Right renal cortex interstitium (tissue), 3 donors: ENCODE data around the gene SGK1. TPM values are rescaled to one million over a fixed set of nuclear protein-coding genes. Genes with fewer than 3 reads are reported as not detected.
"Not testable (repeated sequence)": the region's sequence is repeated elsewhere in the genome, so short reads cannot be mapped to it uniquely, and the experiment has no call there.

ENCODE experiments used
- DNase-seq, 3 donors: peaks; one replicate each; pipeline ENCODE4 v3.0.0-alpha.2; 2013; ENCODE audit warnings: low read depth in 3 of 3, low spot score in 2 of 3
- polyA plus RNA-seq, 3 donors: library from polyadenylated mRNA; unstranded; fragments of 120-200 nt; gene quantifications; one replicate each; pipeline ENCODE4 v1.2.1, GENCODE V29; 2013; ENCODE audit not compliant: insufficient read length in 3 of 3

The SGK1 gene
- polyA plus RNA-seq, 3 donors: 94.1 to 112 (median 106) TPM

DNA sequence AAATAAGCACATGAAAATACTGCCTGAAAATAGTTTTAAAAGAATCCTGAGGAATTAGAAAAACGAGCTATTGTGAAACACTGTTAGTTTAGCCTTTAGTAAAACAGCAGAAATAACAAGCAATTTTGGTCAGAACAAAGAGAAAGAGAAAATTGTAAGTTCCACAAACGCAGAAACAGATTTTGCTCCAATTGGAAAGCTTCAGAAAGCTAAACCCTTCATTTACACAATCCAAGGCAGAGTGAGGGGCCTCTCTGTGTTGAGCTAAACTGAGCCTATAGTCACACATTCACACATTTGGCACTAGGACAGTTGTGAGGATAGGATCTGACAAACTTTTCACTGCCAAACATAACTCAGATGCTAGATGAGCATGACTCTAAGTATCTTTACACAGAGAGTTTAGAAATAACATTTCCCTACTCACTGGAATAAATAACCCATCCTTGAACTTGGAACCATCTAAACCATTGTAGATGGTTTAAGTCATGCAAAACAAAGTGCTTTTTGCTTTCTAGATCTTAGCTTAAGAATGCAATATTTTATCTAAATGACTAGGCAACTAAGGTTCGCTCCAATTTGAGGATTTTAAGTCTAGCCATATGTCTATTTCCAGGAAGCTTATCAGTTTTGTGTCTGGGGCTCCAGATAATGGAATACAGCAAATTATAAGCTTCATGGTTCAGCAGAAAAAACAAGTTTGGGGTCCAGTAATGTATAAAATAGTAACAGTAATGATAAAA, 122.6 kb downstream of the SGK1 start:
- DNase-seq: no peak

DNA sequence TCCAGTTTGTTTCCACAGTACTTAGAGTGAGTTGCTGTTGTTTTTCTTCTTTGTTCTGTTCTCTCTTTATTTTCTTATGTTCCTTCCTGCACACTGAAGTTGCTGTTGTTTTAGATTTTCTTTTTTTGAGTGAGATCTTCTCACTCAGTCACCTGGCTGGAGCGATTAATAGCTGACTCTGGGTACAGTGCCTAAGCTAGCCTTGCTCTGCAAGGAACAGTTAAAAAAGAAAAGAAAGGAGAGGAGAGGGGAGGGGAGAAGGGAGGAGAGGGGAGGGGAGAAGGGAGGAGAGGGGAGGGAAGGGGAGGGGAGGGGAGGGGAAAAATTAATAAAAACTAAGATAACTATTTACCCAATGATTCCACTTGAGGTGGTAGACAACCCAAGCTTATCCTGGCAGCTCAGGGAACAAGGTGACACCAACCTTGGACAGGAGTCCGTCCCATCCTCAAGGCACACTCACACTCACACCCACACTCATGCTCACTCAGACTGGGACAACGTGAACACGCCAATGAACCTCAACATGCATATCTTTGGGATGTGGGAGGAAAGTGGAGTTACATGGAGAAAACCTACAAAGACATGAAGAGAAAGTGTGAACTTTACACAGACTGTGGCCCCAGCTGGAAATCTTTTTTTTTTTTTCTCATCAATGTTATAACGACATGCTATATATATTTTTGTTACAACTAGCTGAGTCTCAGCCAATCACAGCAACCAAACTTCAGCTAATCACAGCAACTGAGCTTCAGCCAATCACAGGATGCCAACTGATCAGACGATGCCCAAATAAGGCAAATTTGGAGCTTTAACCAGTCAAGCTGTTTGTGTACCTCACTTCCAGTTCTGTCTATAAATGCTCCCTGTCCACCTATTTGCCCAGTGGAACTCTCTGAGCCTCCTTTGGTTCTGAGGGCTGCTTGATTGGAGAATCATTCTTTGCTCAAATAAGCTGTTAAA, 124.1 kb downstream of the SGK1 start:
- DNase-seq: no peak

DNA sequence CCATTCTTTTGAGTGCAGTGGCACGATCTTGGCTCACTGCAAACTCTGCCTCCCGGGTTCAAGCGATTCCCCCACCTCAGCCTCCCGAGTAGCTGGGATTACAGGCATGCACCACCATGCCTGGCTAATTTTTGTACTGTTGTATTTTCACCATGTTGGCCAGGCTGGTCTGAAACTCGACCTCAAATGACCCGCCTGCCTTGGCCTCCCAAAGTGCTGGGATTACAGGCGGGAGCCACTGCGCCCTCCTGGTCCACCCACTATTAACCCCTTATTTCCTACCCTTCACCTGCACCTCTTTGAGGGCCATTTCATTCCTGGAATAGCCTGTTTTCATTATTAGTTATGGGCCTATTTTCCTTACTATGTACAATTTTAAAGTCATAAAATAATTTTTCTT, 125.3 kb downstream of the SGK1 start:
- DNase-seq: not testable (repeated sequence)

DNA sequence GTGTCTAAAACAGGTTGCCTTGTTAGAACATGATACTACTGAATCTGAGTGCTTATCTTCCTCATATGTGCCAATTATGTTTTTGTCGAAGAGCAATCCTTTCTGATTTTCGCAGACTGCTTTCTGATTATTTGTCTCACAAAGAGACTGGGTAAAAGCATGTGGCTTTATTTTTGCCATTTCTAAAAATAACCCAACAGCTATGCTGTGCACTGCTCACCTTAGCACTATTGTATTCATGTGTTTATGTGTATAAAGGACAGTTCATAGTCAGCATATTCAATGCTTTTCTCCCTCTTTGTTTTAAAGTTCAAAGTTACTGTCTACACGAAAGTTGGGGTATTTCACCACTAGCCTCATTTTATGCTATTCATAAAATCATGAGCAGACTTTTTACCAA, 127.0 kb downstream of the SGK1 start:
- no peak for DNase-seq

DNA sequence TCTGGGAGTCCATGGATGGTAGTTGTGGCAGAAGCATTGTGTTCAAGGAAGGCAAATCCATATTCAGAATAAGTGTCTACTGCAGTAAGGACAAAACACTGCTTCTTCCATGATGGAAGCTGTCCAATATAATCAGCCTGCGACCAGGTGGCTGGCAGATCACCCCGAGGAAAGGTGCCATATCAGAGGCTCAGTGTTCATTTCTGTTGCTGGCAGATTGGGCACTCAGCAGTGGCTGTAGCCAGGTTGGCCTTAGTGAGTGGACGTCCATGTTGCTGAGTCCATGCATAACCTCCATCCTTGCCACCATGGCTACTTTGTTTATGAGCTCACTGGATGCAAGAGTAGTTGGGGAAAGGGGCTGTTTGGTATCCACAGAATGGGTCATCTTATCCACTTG, 130.2 kb downstream of the SGK1 start:
- DNase-seq: no peak

DNA sequence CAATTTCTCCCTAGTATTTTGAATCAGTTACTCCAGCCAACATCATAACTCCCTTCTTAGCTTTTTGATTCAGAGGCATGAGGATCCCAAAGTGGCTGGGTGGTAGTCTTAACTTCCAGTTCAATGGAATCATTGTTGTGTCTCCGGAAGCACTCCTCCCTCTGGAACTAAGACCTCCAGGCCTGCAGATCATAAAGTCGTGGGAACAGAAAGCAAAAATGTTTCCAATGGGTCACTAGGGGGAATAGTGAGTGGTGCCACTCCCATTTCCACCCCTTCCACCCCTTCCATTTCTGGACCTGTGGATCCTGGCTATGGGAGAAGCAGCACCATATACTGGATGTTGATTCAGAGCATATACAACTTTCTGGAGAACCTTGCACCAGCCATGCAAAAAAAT, 130.8 kb downstream of the SGK1 start:
- DNase-seq: no peak

DNA sequence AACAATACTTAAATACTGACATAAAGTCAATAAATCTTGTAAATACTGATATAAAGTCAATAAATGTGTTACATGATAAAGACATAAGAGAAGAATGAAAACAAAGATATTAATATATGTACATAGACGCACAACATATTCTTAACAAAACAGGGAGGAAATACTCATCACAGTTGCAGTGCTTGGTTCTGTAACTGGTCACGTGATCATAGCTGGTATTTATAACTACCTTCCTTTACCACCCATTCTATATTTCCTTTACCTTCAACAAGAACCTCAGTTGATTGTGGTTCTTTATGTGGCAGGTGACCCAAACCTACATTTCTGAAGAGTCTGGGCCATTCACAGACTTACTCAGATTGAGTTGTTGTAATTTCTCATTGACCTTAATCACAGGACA, 131.6 kb downstream of the SGK1 start:
- DNase-seq: no peak

DNA sequence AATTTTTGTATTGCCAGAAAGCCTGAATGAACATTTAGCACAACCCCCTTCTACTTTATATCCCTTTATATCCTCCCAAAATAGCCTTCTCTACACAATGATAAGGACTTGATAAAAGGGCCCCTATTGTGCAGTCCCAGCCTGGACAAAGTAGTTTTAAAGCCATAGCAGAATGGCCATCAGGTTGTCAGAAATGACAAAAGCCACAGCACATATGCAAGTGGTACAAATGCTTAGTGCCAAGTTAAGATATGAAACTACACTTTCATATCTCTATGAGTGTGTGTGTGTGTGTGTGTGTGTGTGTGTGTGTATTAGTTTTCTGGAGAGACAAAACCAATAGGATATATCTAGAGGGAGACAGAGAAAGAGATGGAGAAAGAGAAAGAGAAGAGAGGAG, 132.6 kb downstream of the SGK1 start:
- no peak for DNase-seq

DNA sequence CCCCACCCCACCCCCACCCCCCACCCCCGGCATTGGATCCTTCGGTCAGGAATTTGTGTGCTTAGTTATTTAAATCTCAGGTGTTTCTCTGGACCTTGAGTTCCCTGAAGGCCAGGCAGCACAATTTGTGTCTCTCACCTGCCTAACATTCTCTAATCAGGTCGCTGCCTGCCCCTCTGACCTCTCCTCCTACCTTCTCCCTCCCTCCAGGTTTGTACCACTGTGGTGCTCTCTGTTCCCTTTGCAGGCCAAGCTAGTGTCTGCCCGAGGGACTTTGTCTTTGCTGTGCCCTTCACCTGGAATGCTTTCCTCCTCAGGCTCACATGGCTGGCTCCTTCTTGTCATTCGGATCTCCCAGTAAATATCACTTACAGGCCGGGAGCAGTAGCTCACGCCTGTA, 134.1 kb downstream of the SGK1 start:
- no peak for DNase-seq

DNA sequence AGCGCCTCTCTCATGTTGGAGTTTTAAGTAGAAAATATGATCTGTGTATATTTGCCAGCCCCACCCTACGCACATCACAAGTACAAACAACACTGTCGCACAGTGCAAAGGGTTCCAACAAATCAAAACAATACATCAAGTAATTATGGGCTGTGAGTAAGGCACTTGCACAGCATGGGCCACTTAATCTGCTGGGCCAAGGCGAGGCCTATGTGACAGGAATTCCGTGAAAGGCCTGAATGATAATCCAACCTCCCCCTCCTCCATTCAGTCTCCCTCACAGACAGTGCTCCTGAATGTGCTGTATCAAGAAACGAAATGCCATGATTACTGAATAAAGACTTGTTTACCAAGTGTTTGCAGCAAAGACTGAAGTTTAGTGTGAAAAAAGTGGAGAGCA, 135.4 kb downstream of the SGK1 start:
- no peak for DNase-seq

DNA sequence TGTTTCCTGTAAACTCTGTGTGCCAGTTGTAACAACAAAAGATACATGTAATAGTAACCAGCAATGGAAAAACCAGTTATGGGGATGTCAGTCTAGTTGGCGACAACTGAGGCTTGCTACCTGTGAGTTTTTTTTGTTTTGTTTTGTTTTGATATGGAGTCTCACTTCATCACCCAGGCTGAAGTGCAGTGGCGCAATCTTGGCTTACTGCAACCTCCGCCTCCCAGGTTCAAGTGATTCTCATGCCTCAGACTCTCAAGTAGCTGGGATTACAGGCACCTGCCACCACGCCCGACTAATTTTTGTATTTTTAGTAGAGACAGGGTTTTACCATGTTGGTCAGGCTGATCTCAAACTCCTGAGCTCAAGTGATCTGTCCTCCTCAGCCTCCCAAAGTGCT, 136.2 kb downstream of the SGK1 start:
- DNase-seq: not testable (repeated sequence)

DNA sequence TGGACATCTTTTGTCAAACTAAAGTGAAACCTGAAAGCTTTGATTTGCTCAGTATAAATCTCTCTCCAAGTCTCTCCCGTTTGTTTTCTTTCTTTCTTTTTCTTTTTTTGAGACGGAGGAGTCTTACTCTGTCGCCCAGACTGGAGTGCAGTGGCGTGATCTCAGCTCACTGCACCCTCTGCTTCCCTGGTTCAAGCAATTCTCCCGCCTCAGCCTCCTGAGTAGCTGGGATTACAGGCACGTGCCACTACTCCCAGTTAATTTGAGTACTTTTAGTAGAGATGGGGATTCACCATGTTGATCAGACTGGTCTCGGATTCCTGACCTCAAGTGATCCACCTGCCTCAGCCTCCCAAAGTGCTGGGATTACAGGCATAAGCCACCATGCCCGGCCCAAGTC, 136.7 kb downstream of the SGK1 start:
- DNase-seq: not testable (repeated sequence)

DNA sequence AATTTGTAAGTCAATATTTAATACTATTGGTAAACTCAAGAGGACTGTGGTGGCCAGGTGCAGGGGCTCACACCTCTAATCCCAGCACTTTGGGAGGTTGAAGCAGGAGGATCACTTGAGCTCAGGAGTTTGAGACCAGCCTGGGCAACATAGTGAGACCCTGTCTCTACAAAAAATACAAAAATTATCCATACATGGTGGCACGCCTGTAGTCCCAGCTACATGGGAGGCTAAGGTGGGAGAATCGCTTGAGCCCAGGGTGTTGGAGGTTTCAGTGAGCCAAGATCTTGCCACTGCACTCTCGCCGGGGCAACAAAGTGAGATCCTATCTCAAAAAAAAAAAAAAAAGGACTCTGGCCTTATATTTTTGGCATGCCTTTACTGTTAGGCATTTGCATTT, 137.4 kb downstream of the SGK1 start:
- DNase-seq: not testable (repeated sequence)

DNA sequence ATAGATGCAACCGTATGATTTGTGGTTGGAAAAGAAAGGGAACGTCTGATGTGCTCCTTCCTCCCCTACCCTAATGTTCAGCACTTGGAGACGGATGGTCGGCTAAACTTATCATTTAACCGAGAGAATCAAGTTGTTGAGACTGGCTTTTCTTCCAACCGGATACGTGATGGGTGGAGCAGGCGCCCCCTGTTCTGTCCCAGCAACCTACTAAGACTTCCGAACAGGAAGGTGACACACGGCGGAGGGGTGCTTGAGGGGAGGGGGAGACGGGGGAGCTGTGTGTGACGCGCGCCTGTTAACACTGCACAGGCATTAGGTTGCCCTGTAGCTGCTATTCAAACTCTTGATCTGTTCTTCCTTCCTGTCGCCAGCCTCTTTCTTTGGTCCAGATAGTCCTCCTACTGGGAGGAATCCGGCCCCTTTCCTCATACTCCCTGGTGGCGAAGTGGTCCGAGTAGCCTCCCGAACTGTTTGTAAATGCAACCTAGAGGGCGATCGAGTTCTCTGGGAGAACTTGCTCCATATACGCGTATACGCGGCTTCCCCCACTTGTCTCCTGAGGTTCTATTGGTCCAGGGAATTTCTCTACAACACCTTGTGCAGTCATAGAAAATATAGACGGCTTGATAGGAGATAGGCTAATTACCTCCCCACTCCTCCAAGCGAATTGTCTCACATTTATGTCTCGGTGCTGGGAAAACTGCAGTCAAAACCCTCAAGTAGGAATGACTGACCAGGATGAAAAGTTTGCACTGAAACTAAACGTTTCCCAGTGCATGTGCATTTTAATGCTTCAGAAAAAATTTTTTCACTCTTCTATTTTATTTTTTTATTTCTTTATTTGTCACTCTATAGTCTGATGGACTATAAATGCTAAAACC, 139.5 kb downstream of the SGK1 start:
- DNase-seq: peak in 2 of 3 donors; percentile 78 to 84

DNA sequence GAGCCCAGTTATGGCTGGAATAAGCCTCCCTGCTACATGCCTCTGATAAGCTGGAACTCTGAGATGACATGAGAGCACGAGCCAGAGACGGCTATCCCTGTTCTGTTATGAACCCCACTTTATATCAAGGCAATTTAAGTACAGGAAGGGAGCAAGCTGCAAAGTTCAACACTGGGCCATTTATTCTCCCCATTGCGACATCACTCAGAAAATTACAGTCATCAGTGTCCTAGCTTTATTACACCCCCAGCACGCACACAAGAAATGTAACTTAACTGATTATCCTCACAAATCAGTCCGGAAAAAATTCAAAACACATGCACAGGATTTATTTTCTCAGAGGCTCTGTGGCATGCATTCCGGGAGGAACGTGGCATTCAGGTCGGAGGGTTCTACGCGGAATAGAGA, 140.2 kb downstream of the SGK1 start:
- DNase-seq: no peak

DNA sequence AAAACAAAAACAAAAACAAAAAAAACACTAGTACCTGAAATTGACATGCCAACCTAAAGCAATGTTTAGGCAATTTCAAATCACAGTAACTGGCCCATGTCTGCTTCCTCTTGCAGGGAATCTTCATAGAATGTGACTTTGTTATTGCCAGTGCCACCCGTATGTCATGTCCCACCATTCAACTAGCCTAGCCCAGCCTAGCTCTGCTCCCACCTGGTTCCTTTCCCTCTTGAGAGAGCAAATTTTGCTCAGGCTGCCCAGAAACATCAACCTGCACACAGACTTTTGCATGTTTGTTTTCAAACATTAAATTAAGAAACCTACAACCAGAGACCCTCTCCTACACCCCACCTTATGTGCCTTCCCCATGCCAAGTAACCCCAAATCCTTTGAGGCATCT, 140.7 kb downstream of the SGK1 start:
- DNase-seq: no peak

DNA sequence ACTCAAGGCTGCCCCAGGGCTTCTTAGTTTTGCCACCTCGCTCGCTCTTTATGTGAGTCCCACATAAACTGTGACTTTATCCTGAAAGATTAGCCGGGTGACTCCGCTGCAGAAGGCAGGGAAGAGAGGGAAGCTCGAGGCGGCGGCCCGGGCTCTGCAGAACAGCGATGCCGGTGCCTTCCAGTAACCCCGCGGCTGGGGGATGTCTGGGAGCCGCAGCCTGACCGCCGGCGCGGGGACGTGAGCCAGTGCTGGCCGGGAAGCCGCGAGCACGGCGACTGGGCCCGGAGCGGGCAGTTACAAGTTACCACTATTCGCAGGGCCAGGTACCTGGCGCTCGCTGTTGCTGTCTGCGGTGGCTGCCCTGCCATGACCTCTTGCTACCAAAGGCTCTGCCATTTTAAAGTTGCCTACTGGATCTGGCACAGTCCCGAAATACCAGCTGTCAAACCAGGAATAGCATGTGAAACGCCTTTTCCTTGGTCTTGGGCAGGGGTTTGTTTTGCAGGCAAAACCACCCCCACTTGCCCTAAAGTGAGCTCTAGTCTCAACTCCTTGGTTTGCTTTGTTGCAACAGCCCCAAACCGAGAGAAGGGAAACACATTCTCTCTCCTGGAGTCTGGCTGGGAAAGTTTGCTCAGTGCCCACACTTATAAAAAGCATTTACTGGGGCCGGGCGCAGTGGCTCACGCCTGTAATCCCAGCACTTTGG, 141.5 kb downstream of the SGK1 start:
- no peak for DNase-seq

DNA sequence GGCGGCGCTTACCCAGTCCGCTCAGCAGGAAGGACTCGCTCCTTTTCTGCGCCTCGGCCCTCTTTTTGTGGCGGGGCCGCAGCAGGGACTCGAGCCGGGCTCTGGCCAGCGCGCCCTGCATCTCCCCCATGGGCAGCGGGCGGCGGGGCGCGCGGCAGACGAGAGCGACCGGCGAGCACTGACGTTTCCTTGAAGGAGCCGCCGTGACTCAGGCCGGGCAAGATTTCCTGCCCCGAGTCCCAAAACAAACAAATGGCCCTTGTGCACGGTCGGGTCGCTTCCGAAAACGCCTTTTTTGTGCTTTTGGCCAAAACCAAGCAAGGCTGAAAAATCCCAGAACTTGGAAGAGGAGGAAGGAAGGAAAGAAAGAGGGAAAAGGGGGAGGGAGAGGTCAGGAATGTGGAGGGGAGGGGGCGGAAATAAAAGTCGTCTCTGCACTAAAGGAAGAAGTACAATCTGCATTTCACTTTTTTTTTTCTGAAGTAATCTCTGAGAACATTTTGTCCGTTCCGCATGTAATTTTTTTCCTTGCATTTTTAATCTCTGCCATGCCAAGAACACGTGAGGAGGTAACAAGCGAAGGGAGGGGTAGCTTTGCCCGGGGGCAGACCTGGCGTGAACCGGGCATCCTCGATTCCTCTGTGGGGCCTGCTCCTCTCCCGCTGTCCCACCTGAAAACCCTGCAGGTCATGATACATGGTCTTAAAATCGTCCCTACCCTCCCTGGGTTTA, 142.2 kb downstream of the SGK1 start:
- DNase-seq: no peak

DNA sequence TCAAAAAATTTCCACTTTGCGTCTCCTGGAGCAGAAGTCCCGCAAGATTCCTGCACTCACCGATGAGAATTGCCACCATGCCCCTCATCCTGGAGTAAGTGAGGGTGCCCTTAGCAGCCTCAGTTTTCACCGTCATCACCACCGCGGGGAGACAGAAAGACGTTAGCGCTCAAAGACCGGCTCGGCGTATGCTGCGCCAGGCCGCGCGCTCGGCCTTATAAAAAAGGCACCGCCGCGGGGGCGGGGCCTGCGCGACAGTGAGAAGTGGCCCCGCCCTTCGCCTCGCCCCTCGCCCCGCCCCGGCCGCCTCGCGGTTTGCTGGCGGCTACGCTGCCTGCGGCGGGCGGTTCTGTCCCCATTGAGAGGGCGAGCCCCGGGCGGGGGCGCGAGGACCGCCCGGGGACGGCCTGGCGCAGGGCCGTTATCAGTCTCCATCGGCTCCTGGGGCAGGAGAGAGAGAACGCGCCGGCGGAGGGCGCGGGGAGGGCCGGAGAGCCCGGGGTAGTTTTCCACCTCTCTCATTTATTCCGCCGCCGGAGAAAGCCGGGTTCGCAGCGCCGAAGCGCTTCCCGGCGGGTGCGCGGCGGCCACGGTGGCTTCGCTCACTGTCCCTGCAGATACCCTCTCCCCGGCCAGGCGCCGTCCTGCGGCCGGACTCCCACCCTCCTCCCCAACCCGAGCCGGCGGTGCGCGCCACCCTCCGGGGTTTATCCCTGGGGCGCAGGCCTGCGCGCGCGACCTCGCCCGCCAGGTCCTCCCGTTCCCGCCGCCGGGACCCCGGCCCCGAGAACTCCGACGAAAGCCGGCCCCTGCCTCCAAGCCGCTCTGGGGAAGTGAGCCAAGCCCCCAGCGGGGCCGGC, 143.0 kb downstream of the SGK1 start:
- DNase-seq: peak in 1 of 3 donors; percentile 78
